Body of pancreas (tissue), 4 donors: ENCODE data around the gene PHF12.

Experiments used
- CTCF ChIP-seq, 7 experiments: fragments of 450-650 bp in 4 of 7; fragments of 200-600 bp in 3 of 7; sonication (generic) in 3 of 7; IDR thresholded peaks; one replicate each; pipeline ENCODE4 v1.5.1; 2016 to 2019; ENCODE audit warnings: antibody characterized with exemption in 7 of 7
- POLR2A ChIP-seq, 3 donors: fragments of 450-650 bp; IDR thresholded peaks; one replicate each; pipeline ENCODE4 v1.6.1; 2016; ENCODE audit warnings: antibody characterized with exemption in 3 of 3, mild to moderate bottlenecking in 2 of 3

- TF ChIP-seq CTCF (IDR thresholded peaks at IDR 0.05) (no peak), POLR2A (IDR thresholded peaks at IDR 0.05) (no peak)
Observed at GRCh38 chr17:28958820-28959455, 7.6 kb upstream of the PHF12 start.
